Measurements from ENCODE around the gene PHLDA3.

PHLDA3 gene

DNA sequence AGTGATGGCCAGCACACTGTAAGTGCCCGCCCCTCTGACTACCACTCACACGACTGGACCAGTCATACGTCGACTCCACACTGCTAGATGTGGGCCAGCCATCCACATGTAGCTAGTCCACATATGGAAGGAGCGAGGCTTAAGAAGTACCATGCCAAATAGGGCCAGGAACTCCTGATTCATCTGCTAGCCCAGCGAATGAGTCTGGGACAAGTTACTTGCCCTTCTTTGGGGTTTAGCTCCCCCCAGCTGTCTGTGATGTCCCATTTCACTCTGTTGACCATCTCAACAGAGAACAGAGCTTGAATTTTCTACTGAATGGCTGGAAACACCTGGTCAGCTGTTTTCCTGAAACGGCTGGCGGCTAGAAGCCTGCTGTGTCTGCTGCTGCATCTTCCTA is 32.2 kb upstream of the PHLDA3 start:
- peaks cover 13% of the 10 kb centered on the region for H3K4me1 ChIP-seq (ENCODE audit: low read length)

DNA sequence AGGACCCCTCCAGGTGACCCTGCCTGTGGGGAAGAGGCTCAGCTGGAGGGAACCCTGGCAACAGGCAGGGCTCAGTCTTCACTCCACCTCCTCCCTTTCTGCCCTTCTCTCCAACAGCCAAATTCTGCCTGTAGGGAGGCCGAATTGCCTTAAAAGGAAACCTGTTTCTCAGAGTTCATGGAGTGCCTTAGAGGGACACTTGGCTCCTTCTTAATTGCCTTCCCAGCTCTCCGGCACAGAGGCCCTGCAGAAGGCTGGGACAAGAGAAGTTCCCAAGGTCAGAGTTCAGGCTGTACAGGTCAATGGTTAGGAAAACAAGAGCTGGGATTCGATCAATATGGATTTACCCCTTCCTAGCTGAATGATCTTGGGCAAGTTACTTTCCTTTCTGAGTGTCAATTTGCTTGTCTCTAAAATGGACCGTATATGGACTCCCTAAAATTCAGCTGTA is 31.7 kb upstream of the PHLDA3 start:
- Histone ChIP-seq H3K79me2 (ENCODE audit: low read length) (peaks cover 69% of the 10 kb centered on the region), H3K27ac (ENCODE audit: low read length) (no peak overlapping the region), H3K36me3 (replicated peaks; ENCODE audit: insufficient read depth, low read length) (no peaks in the 10 kb centered on the region), H3K9me2 (replicated peaks; ENCODE audit: insufficient read depth, low read length) (no peaks in the 10 kb centered on the region), H3K27me3 (replicated peaks; ENCODE audit: insufficient read depth, low read length) (no peaks in the 10 kb centered on the region), H3K4me2 (ENCODE audit: low read depth, low read length) (no peak overlapping the region), H2AFZ (ENCODE audit: low read length) (no peak overlapping the region), H3K4me1 (ENCODE audit: low read length) (peaks cover 8% of the 10 kb centered on the region), H3K9ac (ENCODE audit: low read length) (no peak overlapping the region), H4K20me1 (ENCODE audit: insufficient read depth, low read length) (no peaks in the 10 kb centered on the region), H3K9me3 (replicated peaks; ENCODE audit: insufficient read depth, low read length) (no peaks in the 10 kb centered on the region), H3K4me3 (ENCODE audit: low read length) (no peak overlapping the region), H3F3A (ENCODE audit: insufficient read depth, low read length) (peaks cover 4% of the 10 kb centered on the region)
- TF ChIP-seq, protein P1, sequence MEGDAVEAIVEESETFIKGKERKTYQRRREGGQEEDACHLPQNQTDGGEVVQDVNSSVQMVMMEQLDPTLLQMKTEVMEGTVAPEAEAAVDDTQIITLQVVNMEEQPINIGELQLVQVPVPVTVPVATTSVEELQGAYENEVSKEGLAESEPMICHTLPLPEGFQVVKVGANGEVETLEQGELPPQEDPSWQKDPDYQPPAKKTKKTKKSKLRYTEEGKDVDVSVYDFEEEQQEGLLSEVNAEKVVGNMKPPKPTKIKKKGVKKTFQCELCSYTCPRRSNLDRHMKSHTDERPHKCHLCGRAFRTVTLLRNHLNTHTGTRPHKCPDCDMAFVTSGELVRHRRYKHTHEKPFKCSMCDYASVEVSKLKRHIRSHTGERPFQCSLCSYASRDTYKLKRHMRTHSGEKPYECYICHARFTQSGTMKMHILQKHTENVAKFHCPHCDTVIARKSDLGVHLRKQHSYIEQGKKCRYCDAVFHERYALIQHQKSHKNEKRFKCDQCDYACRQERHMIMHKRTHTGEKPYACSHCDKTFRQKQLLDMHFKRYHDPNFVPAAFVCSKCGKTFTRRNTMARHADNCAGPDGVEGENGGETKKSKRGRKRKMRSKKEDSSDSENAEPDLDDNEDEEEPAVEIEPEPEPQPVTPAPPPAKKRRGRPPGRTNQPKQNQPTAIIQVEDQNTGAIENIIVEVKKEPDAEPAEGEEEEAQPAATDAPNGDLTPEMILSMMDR (IDR thresholded peaks at IDR 0.05; ENCODE audit: low read length): no peak
- no peak for TF ChIP-seq EZH2phosphoT487 (IDR thresholded peaks at IDR 0.05; ENCODE audit: low read length)
- TF ChIP-seq EZH2 (optimal IDR thresholded peaks at IDR 0.05; ENCODE audit: low read depth, low read length): no peak
- no peak for DNase-seq

More for the DNA sequence above, 32.2 kb upstream of the PHLDA3 start:
- H4K20me1 ChIP-seq (ENCODE audit: insufficient read depth, low read length): no peaks in the 10 kb centered on the region
- no peak overlapping the region for H3K27ac ChIP-seq (ENCODE audit: low read length)
- H3K9ac ChIP-seq (ENCODE audit: low read length): no peak overlapping the region
- H3K79me2 ChIP-seq (ENCODE audit: low read length): peaks cover 74% of the 10 kb centered on the region
- TF ChIP-seq, protein P1 (IDR thresholded peaks at IDR 0.05; ENCODE audit: low read length): no peak
- TF ChIP-seq EZH2 (optimal IDR thresholded peaks at IDR 0.05; ENCODE audit: low read depth, low read length) (no peak), EZH2phosphoT487 (IDR thresholded peaks at IDR 0.05; ENCODE audit: low read length) (no peak)
- peaks cover 9% of the 10 kb centered on the region for H3F3A ChIP-seq (ENCODE audit: insufficient read depth, low read length)
- no peaks in the 10 kb centered on the region for H3K9me3 ChIP-seq (replicated peaks; ENCODE audit: insufficient read depth, low read length)
- no peak overlapping the region for H2AFZ ChIP-seq (ENCODE audit: low read length)
- no peak overlapping the region for H3K4me2 ChIP-seq (ENCODE audit: low read depth, low read length)
- no peak for DNase-seq
- no peaks in the 10 kb centered on the region for H3K27me3 ChIP-seq (replicated peaks; ENCODE audit: insufficient read depth, low read length)
- H3K4me3 ChIP-seq (ENCODE audit: low read length): no peak overlapping the region
- H3K9me2 ChIP-seq (replicated peaks; ENCODE audit: insufficient read depth, low read length): no peaks in the 10 kb centered on the region
- H3K36me3 ChIP-seq (replicated peaks; ENCODE audit: insufficient read depth, low read length): no peaks in the 10 kb centered on the region

DNA sequence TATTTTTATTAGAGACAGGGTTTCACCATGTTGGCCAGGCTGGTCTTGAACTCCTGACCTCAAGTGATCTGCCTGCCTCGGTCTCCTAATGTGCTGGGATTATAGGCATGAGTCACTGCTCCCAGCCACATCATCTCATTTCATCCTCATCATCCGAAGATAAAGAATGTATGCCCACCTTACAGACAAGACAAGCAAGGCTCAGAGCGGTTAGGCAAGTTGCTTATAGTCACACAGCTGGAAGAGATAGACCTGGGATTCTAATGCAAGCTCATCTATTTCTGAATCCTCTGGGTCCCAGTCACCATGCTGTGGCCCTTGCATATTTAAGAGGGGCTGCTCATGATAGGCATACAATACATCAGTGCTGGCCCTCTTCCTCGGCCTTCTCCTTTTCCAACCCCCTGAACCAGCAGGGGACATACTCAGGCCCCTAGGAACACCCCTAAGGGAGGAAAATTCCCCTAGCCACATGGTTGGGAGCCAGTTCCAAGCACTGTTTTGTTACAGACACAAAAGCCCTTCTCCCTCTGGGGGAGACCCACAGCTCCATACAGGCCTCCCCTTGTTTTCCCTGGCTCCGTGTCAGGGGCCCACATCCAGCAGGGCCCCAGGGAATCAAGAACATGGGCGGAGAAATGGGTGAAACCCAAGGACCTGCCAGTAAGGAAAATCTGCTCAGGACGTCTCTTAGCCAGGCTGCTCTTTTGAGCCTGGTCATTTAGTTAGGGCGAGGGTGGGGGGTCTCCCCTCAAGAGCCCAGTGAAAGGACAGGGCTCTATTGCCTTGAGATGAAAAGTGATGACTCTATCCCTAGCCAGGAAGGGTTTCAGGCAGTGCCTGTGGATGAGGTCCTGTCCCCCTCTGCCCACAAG is 31.0 kb upstream of the PHLDA3 start:
- Histone ChIP-seq H3K27me3 (replicated peaks; ENCODE audit: insufficient read depth, low read length) (no peaks in the 10 kb centered on the region), H3K4me3 (ENCODE audit: low read length) (no peak overlapping the region), H2AFZ (ENCODE audit: low read length) (no peak overlapping the region), H3K36me3 (replicated peaks; ENCODE audit: insufficient read depth, low read length) (no peaks in the 10 kb centered on the region), H3K27ac (ENCODE audit: low read length) (no peak overlapping the region), H3K9ac (ENCODE audit: low read length) (no peak overlapping the region), H3F3A (ENCODE audit: insufficient read depth, low read length) (no peaks in the 10 kb centered on the region), H3K79me2 (ENCODE audit: low read length) (peaks cover 62% of the 10 kb centered on the region), H4K20me1 (ENCODE audit: insufficient read depth, low read length) (no peaks in the 10 kb centered on the region), H3K4me1 (ENCODE audit: low read length) (peaks cover 2% of the 10 kb centered on the region; the same call in 1 of the 2 replicates), H3K9me2 (replicated peaks; ENCODE audit: insufficient read depth, low read length) (no peaks in the 10 kb centered on the region), H3K9me3 (replicated peaks; ENCODE audit: insufficient read depth, low read length) (no peaks in the 10 kb centered on the region), H3K4me2 (ENCODE audit: low read depth, low read length) (no peak overlapping the region)
- TF ChIP-seq EZH2 (optimal IDR thresholded peaks at IDR 0.05; ENCODE audit: low read depth, low read length) (no peak), EZH2phosphoT487 (IDR thresholded peaks at IDR 0.05; ENCODE audit: low read length) (no peak)
- TF ChIP-seq, protein P1 (IDR thresholded peaks at IDR 0.05; ENCODE audit: low read length): no peak
- DNase-seq: no peak

All from MM.1S (cell line).